ENCODE data around the gene PRRT1B. TPM values are rescaled to one million over a fixed set of nuclear protein-coding genes. Genes with fewer than 3 reads are reported as not detected.

The PRRT1B gene
- total RNA-seq, 4 donors from 2014 or later: 0.19 TPM; not detected in 3

DNA sequence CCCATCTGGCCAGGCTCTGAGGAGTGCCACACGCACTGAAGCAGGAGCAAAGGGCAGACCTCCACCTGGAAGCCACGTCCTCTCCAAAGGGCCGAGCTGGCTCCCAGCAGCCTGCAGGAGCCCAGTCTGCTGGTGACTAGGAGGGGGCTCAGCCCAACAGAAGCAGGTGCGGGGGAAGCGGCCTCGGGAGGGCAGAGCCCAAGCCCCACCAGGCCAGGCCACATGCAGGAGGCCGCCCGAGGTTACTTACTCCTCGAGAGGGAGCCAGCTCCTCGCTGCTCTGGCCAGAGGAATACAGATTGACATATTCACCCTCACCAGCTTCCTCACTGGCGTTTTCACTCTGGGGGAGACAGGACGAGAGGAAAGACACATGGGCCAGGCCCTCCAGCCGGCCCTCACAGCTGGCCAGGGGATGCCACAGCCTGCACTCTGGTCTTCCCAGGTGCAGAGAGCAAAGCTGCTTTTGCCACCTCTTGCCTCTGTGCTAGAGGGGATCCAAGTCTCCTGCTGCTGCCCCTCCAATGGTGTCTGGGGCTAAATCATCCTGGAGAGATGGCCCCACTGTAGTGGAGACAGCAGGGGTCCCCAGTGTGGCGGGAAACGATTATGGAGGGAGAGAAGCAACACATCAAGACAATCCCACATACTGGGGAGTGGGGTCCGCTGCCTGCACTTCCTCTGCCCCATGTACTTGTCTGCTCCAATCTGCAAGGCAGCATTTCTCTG, 58.6 kb downstream of the PRRT1B start:
- Histone ChIP-seq H3K27me3 (no peaks in the 10 kb centered on the region), H3K9me3 (no peaks in the 10 kb centered on the region), H3K27ac (replicated peaks in 1 of 4) (no peak overlapping the region), H3K36me3 (peaks cover 18 to 83% (median 73%) of the 10 kb centered on the region in 4 donors), H3K4me1 (peaks cover 21 to 33% (median 22%) of the 10 kb centered on the region in 4 donors), H3K4me3 (no peak overlapping the region)
- TF ChIP-seq, protein P1, sequence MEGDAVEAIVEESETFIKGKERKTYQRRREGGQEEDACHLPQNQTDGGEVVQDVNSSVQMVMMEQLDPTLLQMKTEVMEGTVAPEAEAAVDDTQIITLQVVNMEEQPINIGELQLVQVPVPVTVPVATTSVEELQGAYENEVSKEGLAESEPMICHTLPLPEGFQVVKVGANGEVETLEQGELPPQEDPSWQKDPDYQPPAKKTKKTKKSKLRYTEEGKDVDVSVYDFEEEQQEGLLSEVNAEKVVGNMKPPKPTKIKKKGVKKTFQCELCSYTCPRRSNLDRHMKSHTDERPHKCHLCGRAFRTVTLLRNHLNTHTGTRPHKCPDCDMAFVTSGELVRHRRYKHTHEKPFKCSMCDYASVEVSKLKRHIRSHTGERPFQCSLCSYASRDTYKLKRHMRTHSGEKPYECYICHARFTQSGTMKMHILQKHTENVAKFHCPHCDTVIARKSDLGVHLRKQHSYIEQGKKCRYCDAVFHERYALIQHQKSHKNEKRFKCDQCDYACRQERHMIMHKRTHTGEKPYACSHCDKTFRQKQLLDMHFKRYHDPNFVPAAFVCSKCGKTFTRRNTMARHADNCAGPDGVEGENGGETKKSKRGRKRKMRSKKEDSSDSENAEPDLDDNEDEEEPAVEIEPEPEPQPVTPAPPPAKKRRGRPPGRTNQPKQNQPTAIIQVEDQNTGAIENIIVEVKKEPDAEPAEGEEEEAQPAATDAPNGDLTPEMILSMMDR (IDR thresholded peaks at IDR 0.05): no peak
- TF ChIP-seq POLR2AphosphoS5 (IDR thresholded peaks at IDR 0.05) (no peak), EP300 (IDR thresholded peaks at IDR 0.05) (no peak), POLR2A (IDR thresholded peaks at IDR 0.05; ENCODE audit: low read depth) (no peak)
- intact Hi-C loops (cut with DNase I): no loop called here
- DNase-seq (ENCODE audit: extremely low spot score): no peak
- WGBS: 59% methylated on average over 3 of the region's 16 CpGs

DNA sequence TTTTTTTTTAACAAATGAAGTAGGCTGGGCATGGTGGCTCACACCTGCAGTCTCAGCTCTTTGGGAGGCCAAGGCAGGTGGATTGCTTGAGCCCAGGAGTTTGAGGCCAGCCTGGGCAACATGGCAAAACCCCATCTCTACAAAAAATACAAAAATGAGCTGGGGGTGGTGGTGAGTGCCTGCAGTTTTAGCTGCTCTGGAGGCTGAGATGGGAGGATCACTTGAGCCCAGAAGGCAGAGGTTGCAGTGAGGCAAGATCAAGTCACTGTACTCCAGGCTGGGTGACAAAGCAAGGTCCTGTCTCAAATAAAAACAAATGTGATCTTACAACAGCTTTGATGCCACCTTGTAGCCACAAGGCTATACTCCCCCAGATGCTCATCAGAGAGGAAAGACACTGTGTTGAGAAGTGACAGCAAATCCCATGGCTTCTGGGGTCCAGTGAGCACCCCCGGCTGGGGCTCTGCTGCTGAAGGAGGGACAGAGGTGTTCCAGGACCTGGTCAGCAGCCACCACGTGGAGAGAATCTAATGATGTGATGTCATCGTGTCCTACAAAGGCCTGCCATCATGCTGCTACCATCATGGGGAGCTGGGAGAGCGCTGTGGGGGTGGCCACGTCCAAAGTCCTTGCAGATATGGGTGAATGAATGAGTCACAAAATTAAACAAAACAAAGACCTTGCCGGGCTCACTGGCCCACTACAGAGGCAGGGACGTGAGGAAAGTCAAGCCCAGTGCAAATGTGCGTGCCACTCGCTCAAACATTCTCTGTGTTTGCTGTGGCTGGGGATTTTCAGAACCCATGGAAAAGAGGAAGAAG, 60.7 kb downstream of the PRRT1B start:
- 78% methylated on average over 9 of the region's 9 CpGs for WGBS
- intact Hi-C loops (cut with DNase I): no loop called here
- Histone ChIP-seq H3K4me1 (peaks cover 42 to 54% (median 43%) of the 10 kb centered on the region in 4 donors), H3K36me3 (peaks cover 13 to 67% (median 52%) of the 10 kb centered on the region in 4 donors), H3K9me3 (no peaks in the 10 kb centered on the region), H3K27ac (replicated peaks in 1 of 4) (peak overlapping the region in 2 of 4 donors; percentile 86 to 88), H3K4me3 (no peak overlapping the region), H3K27me3 (no peaks in the 10 kb centered on the region)
- TF ChIP-seq POLR2AphosphoS5 (IDR thresholded peaks at IDR 0.05) (no peak), POLR2A (IDR thresholded peaks at IDR 0.05; ENCODE audit: low read depth) (no peak), EP300 (IDR thresholded peaks at IDR 0.05) (no peak)
- TF ChIP-seq, protein P1 (IDR thresholded peaks at IDR 0.05): no peak
- no peak for DNase-seq (ENCODE audit: extremely low spot score)

DNA sequence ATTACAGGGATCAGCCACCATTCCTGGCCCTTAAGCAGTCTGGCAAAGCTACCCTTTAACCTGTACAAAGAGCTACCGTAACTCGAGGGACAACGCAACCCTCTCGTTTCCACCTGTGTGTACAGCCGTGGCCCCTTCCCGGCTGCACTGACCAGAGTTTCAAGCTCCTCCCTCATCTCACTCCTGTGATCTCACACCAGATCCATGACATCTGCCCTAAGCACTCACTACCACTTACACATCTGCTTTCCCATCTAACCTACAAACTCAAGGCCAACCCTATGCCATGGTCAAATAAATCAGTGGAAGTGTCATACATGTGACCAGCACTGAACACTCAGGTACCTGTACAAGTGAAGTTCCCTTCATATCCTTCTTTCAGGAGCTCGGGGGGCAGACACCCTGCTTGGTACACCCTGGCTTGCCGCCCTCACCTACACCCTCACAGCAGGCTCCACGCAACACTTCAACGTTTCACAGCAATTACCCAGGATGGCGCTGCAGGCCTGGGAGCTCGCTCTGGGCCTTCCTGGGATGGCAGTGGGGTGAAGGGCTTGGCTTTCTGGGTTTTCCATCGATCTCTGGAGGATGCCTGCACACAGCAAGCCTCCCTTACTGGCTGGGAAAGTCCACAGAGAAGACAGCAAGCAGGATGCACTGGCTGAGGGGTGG, 61.7 kb downstream of the PRRT1B start:
- peaks cover 43 to 58% (median 46%) of the 10 kb centered on the region in 4 donors for H3K4me1 ChIP-seq
- no peaks in the 10 kb centered on the region for H3K27me3 ChIP-seq
- intact Hi-C loops (cut with DNase I): no loop called here
- H3K27ac ChIP-seq (replicated peaks in 1 of 4): peak overlapping the region; percentile 86 to 88 (median 88)
- 85% methylated on average over 13 of the region's 13 CpGs for WGBS
- H3K9me3 ChIP-seq: no peaks in the 10 kb centered on the region
- TF ChIP-seq POLR2A (IDR thresholded peaks at IDR 0.05; ENCODE audit: low read depth) (no peak), POLR2AphosphoS5 (IDR thresholded peaks at IDR 0.05) (no peak), EP300 (IDR thresholded peaks at IDR 0.05) (no peak)
- TF ChIP-seq, protein P1 (IDR thresholded peaks at IDR 0.05): no peak
- no peak for DNase-seq (ENCODE audit: extremely low spot score)
- H3K36me3 ChIP-seq: peaks cover 13 to 62% (median 42%) of the 10 kb centered on the region in 4 donors
- no peak overlapping the region for H3K4me3 ChIP-seq

DNA sequence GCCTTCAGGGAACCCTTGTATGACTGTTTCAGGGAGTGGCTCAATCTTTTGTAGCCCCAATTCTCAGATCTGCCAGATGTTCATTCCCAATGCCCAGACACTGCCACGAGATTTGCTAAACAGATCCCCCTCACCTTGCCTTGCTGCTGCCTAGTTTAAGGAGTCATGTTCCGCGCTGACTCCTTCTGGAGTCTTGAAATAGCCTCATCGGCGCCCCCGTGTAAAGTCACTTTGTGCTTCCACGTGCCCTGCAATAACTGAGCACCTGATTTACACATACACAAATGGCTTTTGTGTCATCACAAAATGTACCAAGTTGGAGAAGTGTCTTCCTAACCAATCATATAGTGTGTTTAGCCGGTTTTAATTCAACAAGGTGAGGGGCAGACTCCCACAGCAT, 62.3 kb downstream of the PRRT1B start:
- no peak for DNase-seq (ENCODE audit: extremely low spot score)
- H3K27ac ChIP-seq (replicated peaks in 1 of 4): peak overlapping the region; percentile 86 to 88 (median 88)
- no peaks in the 10 kb centered on the region for H3K27me3 ChIP-seq
- WGBS: 82% methylated on average over 8 of the region's 8 CpGs
- peaks cover 13 to 60% (median 41%) of the 10 kb centered on the region in 4 donors for H3K36me3 ChIP-seq
- TF ChIP-seq POLR2AphosphoS5 (IDR thresholded peaks at IDR 0.05) (no peak), POLR2A (IDR thresholded peaks at IDR 0.05; ENCODE audit: low read depth) (no peak), EP300 (IDR thresholded peaks at IDR 0.05) (no peak)
- TF ChIP-seq, protein P1 (IDR thresholded peaks at IDR 0.05): no peak
- H3K4me3 ChIP-seq: no peak overlapping the region
- H3K9me3 ChIP-seq: no peaks in the 10 kb centered on the region
- peaks cover 43 to 58% (median 46%) of the 10 kb centered on the region in 4 donors for H3K4me1 ChIP-seq
- intact Hi-C loops (cut with DNase I): no loop called here

Measured in esophagus muscularis mucosa (tissue), 4 donors.